HG03521 (cell line): ENCODE data around the gene STARD10.

ENCODE experiments used
- ATAC-seq: cut with Tn5 transposase; IDR thresholded peaks from one replicate; pipeline ENCODE4 v1.9.1; 2021; ENCODE audit warnings: mild to moderate bottlenecking, moderate library complexity; ENCODE audit not compliant: unreplicated experiment

The STARD10 gene

GRCh38 chr11:72767203-72768062, 26.4 kb downstream of the STARD10 start:
- ATAC-seq, result no peak

- no peak for ATAC-seq
These were observed 27.5 kb downstream of the STARD10 start for GRCh38 chr11:72766152-72766902.

GRCh38 chr11:72764503-72764902, 29.3 kb downstream of the STARD10 start:
- ATAC-seq, result no peak

- ATAC-seq, result no peak
These were observed 30.0 kb downstream of the STARD10 start for GRCh38 chr11:72763823-72764222.

GRCh38 chr11:72762641-72763304, 31.1 kb downstream of the STARD10 start:
- no peak for ATAC-seq

- no peak for ATAC-seq
These were observed 33.1 kb downstream of the STARD10 start for GRCh38 chr11:72760539-72761405.

GRCh38 chr11:72759468-72759985, 34.3 kb downstream of the STARD10 start:
- ATAC-seq, result no peak

GRCh38 chr11:72758690-72759389, 35.0 kb downstream of the STARD10 start:
- ATAC-seq, result no peak

GRCh38 chr11:72758304-72758689, 35.5 kb downstream of the STARD10 start:
- no peak for ATAC-seq

GRCh38 chr11:72755713-72756285, 38.0 kb downstream of the STARD10 start:
- no peak for ATAC-seq

- no peak for ATAC-seq
These were observed 39.2 kb downstream of the STARD10 start for GRCh38 chr11:72754544-72755155.

- no peak for ATAC-seq
These were observed 39.7 kb downstream of the STARD10 start for GRCh38 chr11:72754149-72754543.

- no peak for ATAC-seq
These were observed 40.3 kb downstream of the STARD10 start for GRCh38 chr11:72753341-72754148.

GRCh38 chr11:72752088-72752914, 41.5 kb downstream of the STARD10 start, which contains the start of gene ARAP1:
Gene ARAP1 (minus strand): TSS chr11:72752408. CDS start chr11:72727128, 25,280 bp downstream.
- peak; percentile 55 for ATAC-seq

GRCh38 chr11:72751116-72752087, 42.4 kb downstream of the STARD10 start:
- ATAC-seq, result no peak

- no peak for ATAC-seq
These were observed 43.2 kb downstream of the STARD10 start for GRCh38 chr11:72750556-72751115.
